HepG2 (cell line): ENCODE results near the gene SLC36A3. TPM values are rescaled to one million over a fixed set of nuclear protein-coding genes. Genes with fewer than 3 reads are reported as not detected.

Source experiments
- ATAC-seq: fragments of 200-7000 bp; cut with Tn5 transposase; 3 replicates; pipeline ENCODE4 v1.9.1; 2020; ENCODE audit warnings: mild to moderate bottlenecking, moderate library complexity
- BruUV-seq: library from RNA; stranded (reverse); fragments of 400-500 nt; replicated peaks from 2 replicates; lab custom pipeline; 2021; lab: Mats Ljungman, UMichigan
- CTCF ChIA-PET: fragments of 300-600 bp; formaldehyde crosslinking; extraction: SDS; loops from one replicate; lab custom pipeline; 2021; ENCODE audit warnings: low total read pairs, inconsistent platforms, low intra/inter-chr PET ratio; lab: Yijun Ruan, JAX
- POLR2A ChIA-PET: fragments of 350-600 bp; sonication (Branson Sonifier 250); formaldehyde crosslinking; loops from one replicate; lab custom pipeline; 2020; ENCODE audit warnings: antibody characterized with exemption, inconsistent platforms; lab: Yijun Ruan, JAX
- DNase-seq: peaks from one replicate; pipeline ENCODE4 v3.0.0-alpha.2; 2015; ENCODE audit warnings: low spot score
- FAIRE-seq: peaks from 3 replicates; lab custom pipeline; 2011; peaks lifted over from hg19 to GRCh38; lab: Jason Lieb, UNC
- H2AFZ ChIP-seq: one replicate; pipeline ENCODE4 v1.6.1; 2011; ENCODE audit warnings: low read length, inconsistent platforms
- H3K27ac ChIP-seq: fragments of 300-600 bp; 3 replicates; pipeline ENCODE4 v1.8.0; 2011; ENCODE audit warnings: mixed run types, mild to moderate bottlenecking, mixed read lengths, low read length, inconsistent platforms; ENCODE audit not compliant: insufficient read depth; ENCODE audit errors: extremely low read length
- H3K27me3 ChIP-seq, 2 experiments: fragments of 200-600 bp in 1 of 2; 2 replicates in 1 of 2; 3 replicates in 1 of 2; pipeline versions ENCODE4 v1.6.0 to v1.8.0; 2011; ENCODE audit warnings: low read length in 2 of 2, mild to moderate bottlenecking in 2 of 2, moderate library complexity in 2 of 2, inconsistent platforms in 1 of 2; ENCODE audit not compliant: insufficient read depth in 2 of 2, control insufficient read depth in 1 of 2
- H3K36me3 ChIP-seq, 2 experiments: fragments of 200-600 bp in 1 of 2; replicated peaks in 1 of 2; 2 replicates in 1 of 2; 3 replicates in 1 of 2; pipeline versions ENCODE4 v1.5.1 to v1.8.0; 2011; ENCODE audit warnings: low read length in 2 of 2, inconsistent platforms in 1 of 2; ENCODE audit not compliant: insufficient read depth in 2 of 2, control insufficient read depth in 1 of 2
- H3K4me1 ChIP-seq: 2 replicates; pipeline ENCODE4 v1.5.1; 2012; ENCODE audit warnings: low read length, inconsistent platforms; ENCODE audit not compliant: insufficient read depth
- H3K4me2 ChIP-seq: 2 replicates; pipeline ENCODE4 v1.6.0; 2011; ENCODE audit warnings: low read depth, low read length, inconsistent platforms
- H3K4me3 ChIP-seq, 3 experiments: fragments of 200-600 bp in 1 of 3; sonication (generic), shearing (Covaris generic) in 1 of 3; replicated peaks in 1 of 3; 2 replicates each; pipeline ENCODE4 v1.5.1; 2011 to 2016; ENCODE audit warnings: low read length in 3 of 3, inconsistent platforms in 2 of 3, low read depth in 2 of 3, mild to moderate bottlenecking in 2 of 3, control low read depth in 1 of 3, mixed read lengths in 1 of 3; ENCODE audit not compliant: insufficient read depth in 1 of 3
- H3K79me2 ChIP-seq: one replicate; pipeline ENCODE4 v1.6.1; 2011; ENCODE audit warnings: low read length, inconsistent platforms; ENCODE audit not compliant: insufficient read depth
- H3K9ac ChIP-seq: 2 replicates; pipeline ENCODE4 v1.6.0; 2011; ENCODE audit warnings: mild to moderate bottlenecking, low read depth, low read length, inconsistent platforms; ENCODE audit not compliant: insufficient read depth
- H3K9me3 ChIP-seq: 2 replicates; pipeline ENCODE4 v1.5.1; 2012; ENCODE audit warnings: mild to moderate bottlenecking, low read length
- H4K20me1 ChIP-seq: 2 replicates; pipeline ENCODE4 v1.6.0; 2011; ENCODE audit warnings: inconsistent platforms, mild to moderate bottlenecking, low read length, moderate library complexity; ENCODE audit not compliant: insufficient read depth
- AHDC1 ChIP-seq: sonication (generic); formaldehyde crosslinking; IDR thresholded peaks from 2 replicates; pipeline ENCODE4 v1.5.1; 2020; ENCODE audit warnings: mild to moderate bottlenecking, missing genetic modification reagents, borderline replicate concordance
- BORCS8-MEF2B ChIP-seq: sonication (generic); formaldehyde crosslinking; IDR thresholded peaks from 2 replicates; pipeline ENCODE4 v1.8.0; 2022; ENCODE audit warnings: mild to moderate bottlenecking, missing genetic modification reagents
- CBFB ChIP-seq: sonication (generic); formaldehyde crosslinking; IDR thresholded peaks from 2 replicates; pipeline ENCODE4 v1.4.0; 2020; ENCODE audit warnings: missing genetic modification reagents
- CHCHD3 ChIP-seq: sonication (generic); formaldehyde crosslinking; IDR thresholded peaks from 2 replicates; pipeline ENCODE4 v1.8.0; 2022; ENCODE audit warnings: mild to moderate bottlenecking, missing genetic modification reagents, moderate library complexity
- FOXP4 ChIP-seq: sonication (generic); formaldehyde crosslinking; IDR thresholded peaks from 2 replicates; pipeline ENCODE4 v1.4.0; 2020; ENCODE audit warnings: missing genetic modification reagents
- HDAC2 ChIP-seq: sonication (generic); formaldehyde crosslinking; IDR thresholded peaks from 2 replicates; pipeline ENCODE4 v1.4.0; 2020; ENCODE audit warnings: missing genetic modification reagents
- HOXA9 ChIP-seq: sonication (generic); formaldehyde crosslinking; IDR thresholded peaks from 2 replicates; pipeline ENCODE4 v1.8.1; 2022; ENCODE audit warnings: missing genetic modification reagents, mild to moderate bottlenecking, moderate library complexity, borderline replicate concordance
- KLF12 ChIP-seq: sonication (generic); formaldehyde crosslinking; IDR thresholded peaks from 2 replicates; pipeline ENCODE4 v1.4.0; 2020; ENCODE audit warnings: missing genetic modification reagents, borderline replicate concordance
- POLR2G ChIP-seq: fragments of 200-400 bp; formaldehyde crosslinking; IDR thresholded peaks from 2 replicates; pipeline ENCODE4 v1.6.1; 2018; ENCODE audit warnings: mild to moderate bottlenecking, low read depth, low read length, moderate library complexity
- REXO4 ChIP-seq: sonication (generic); formaldehyde crosslinking; IDR thresholded peaks from 2 replicates; pipeline ENCODE4 v1.8.0; 2022; ENCODE audit warnings: missing genetic modification reagents, mild to moderate bottlenecking, borderline replicate concordance
- ZNF124 ChIP-seq: sonication (generic); formaldehyde crosslinking; IDR thresholded peaks from 2 replicates; pipeline ENCODE4 v1.4.0; 2020; ENCODE audit warnings: missing genetic modification reagents
- ZNF431 ChIP-seq: sonication (generic); formaldehyde crosslinking; IDR thresholded peaks from 2 replicates; pipeline ENCODE4 v1.9.0; 2022; ENCODE audit warnings: missing genetic modification reagents, low read depth, mild to moderate bottlenecking, borderline replicate concordance
- ZNF484 ChIP-seq: sonication (generic); formaldehyde crosslinking; IDR thresholded peaks from 2 replicates; pipeline ENCODE4 v1.5.1; 2020; ENCODE audit warnings: mild to moderate bottlenecking, low read depth, missing genetic modification reagents, borderline replicate concordance
- ZNF572 ChIP-seq: sonication (generic); formaldehyde crosslinking; IDR thresholded peaks from 2 replicates; pipeline ENCODE4 v1.5.1; 2020; ENCODE audit warnings: mild to moderate bottlenecking, missing genetic modification reagents
- ZNF770 ChIP-seq: sonication (generic); formaldehyde crosslinking; IDR thresholded peaks from 2 replicates; pipeline ENCODE4 v1.5.0; 2020; ENCODE audit warnings: mild to moderate bottlenecking, missing genetic modification reagents
- WGBS: methylation state at CpG from one replicate; pipeline ENCODE4 v1.1.6; 2017; ENCODE audit warnings: low lambda C conversion rate; 5-methylcytosine and 5-hydroxymethylcytosine counted together
- in situ Hi-C: cut with HindIII; loops from 2 replicates; pipeline ENCODE4 v1.10.0; 2017; ENCODE audit warnings: low pct_unique_long_range_greater_than_20kb; ENCODE audit not compliant: extremely low pct_ligation_motif_present
- intact Hi-C: fragments of 100-400 bp; cut with micrococcal nuclease; formaldehyde crosslinking; loops from one replicate; pipeline ENCODE4 v1.10.0; 2022; ENCODE audit not compliant: unreplicated experiment
- polyA plus RNA-seq, 8 experiments: library from polyadenylated mRNA; depleted of rRNA in 3 of 8; stranded (reverse) in 7 of 8; unstranded in 1 of 8; fragments of >200 nt; fragmentation: Illumina TruSeq in 4 of 8; extraction: Trizol in 4 of 8; gene quantifications; 2 replicates each; pipeline versions ENCODE4 v1.2.1 to v1.2.3, GENCODE V29; 2011 to 2016; ENCODE audit warnings: low read depth in 4 of 8, missing spikeins in 1 of 8, mixed read lengths in 1 of 8; ENCODE audit not compliant: insufficient read depth in 1 of 8
- total RNA-seq, 5 experiments: library from RNA; depleted of rRNA; stranded (reverse); fragments of >200 nt; fragmentation: Illumina TruSeq; extraction: Trizol; gene quantifications; 2 replicates each; pipeline ENCODE4 v1.2.3, GENCODE V29; 2016; ENCODE audit warnings: low read depth in 1 of 5

The SLC36A3 gene
- total and polyA plus RNA-seq, 2 of the 13 experiments (the other 11 are each of a cell fraction or from before 2014, with no cell fraction given): not detected

- TF ChIP-seq ZNF770 (no peak), ZNF124 (CRISPR knock-in tag) (no peak), ZNF431 (CRISPR knock-in tag) (no peak), ZNF572 (no peak), HDAC2 (CRISPR knock-in tag) (no peak)
These were observed 6.6 kb downstream of the SLC36A3 start (continued) for GRCh38 chr5:151296974-151297373.

- Histone ChIP-seq H3K79me2 (no peaks in the 10 kb centered on the region), H3K4me3 (no peak overlapping the region), H3K27ac (no peak overlapping the region), H3K36me3 (no peaks in the 10 kb centered on the region), H4K20me1 (no peaks in the 10 kb centered on the region), H3K9ac (no peak overlapping the region), H2AFZ (no peak overlapping the region), H3K27me3 (0 out of 5 replicates have a peak, but pooled peaks cover 0 to 6% of the 10 kb centered on the region in 2 experiments), H3K9me3 (no peaks in the 10 kb centered on the region), H3K4me1 (no peaks in the 10 kb centered on the region), H3K4me2 (no peak overlapping the region)
- ChIA-PET POLR2A (no interaction called here), CTCF (no interaction called here)
- no TSS peak for BruUV-seq
- intact Hi-C loops: no loop called here
- DNase-seq (no peak), FAIRE-seq (no peak), ATAC-seq (no peak)
- in situ Hi-C loops: no loop called here
- 0% methylated on average over 1 of the region's 1 CpG for WGBS
- TF ChIP-seq ZNF484 (CRISPR knock-in tag) (no peak), REXO4 (CRISPR knock-in tag) (no peak), BORCS8-MEF2B (CRISPR knock-in tag) (no peak), CBFB (CRISPR knock-in tag) (no peak), FOXP4 (CRISPR knock-in tag) (no peak), AHDC1 (no peak), KLF12 (CRISPR knock-in tag) (no peak), POLR2G (no peak), HOXA9 (CRISPR knock-in tag) (no peak), CHCHD3 (CRISPR knock-in tag) (no peak)
These were observed 7.1 kb downstream of the SLC36A3 start for GRCh38 chr5:151296478-151296830.
